ENCODE results near the gene AMZ1.

Gene AMZ1, protein sequence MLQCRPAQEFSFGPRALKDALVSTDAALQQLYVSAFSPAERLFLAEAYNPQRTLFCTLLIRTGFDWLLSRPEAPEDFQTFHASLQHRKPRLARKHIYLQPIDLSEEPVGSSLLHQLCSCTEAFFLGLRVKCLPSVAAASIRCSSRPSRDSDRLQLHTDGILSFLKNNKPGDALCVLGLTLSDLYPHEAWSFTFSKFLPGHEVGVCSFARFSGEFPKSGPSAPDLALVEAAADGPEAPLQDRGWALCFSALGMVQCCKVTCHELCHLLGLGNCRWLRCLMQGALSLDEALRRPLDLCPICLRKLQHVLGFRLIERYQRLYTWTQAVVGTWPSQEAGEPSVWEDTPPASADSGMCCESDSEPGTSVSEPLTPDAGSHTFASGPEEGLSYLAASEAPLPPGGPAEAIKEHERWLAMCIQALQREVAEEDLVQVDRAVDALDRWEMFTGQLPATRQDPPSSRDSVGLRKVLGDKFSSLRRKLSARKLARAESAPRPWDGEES

DNA sequence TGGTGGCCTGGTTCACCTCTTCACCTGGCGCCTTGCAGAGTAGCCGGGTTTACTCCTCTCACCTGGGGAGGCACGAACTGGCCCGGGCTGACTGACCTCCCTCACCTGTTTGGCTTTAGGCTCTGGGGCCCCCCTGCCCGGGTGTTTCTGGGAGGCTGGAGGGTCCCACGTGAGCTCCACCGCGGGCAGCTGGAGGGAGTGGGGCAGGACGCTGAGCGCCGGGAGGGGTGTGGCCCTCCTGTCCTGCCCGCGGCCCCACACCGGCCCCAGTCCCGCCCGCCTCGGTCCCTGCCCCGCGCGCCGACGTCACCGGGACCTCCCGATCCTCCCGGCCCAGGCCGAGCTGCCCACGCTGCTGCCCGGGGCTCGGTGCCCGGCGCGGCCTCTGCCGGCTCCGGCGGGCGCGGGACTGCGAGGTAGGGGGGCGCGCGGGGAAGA lies at the start of gene AMZ1:
Gene AMZ1, plus strand, starts transcription at position 322 of the 438 bp plus-strand sequence. CDS start 12,250 bp downstream, outside the sequence.
- no peak for DNase-seq (ENCODE audit: low read depth in 2 of 2)

DNA sequence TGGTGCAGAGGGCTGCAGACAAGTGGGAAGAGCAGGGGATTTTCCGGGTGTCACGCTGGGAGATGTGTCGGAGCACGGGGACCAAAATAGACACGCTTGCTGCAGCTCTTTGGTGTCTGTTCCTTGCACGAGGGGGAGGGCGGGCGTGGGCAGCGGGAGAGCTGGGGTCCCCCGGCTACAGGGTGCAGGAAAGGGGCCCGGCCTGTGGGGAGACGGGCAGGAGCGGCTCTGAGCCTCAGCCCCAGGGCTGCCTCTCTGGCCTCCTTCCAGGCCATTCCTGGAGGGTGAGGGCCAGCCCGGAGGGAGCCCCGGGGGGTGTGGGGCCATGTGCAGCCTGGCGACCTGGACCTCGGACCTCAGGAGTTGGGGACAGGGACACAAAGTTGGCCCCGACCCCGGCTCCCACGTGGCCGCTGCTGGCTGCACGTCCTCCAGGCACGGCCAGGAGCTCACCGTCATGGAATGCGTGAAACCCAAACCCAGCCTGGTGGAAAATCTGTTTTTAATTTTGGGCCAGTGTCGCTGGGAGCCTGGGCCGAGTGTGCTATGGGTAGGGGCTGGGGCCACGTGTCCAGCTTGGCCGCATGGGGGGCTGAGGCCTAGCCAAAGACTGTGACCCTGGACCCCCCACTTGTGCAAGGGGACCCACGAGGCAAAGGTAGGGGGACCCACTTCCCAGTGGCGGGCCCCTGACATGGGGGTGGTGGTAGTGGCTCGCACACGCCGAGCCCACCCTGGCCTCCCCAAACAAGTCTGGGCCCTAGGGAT lies 49.6 kb upstream of the AMZ1 start:
- no peak for DNase-seq (ENCODE audit: low read depth in 2 of 2)

DNA sequence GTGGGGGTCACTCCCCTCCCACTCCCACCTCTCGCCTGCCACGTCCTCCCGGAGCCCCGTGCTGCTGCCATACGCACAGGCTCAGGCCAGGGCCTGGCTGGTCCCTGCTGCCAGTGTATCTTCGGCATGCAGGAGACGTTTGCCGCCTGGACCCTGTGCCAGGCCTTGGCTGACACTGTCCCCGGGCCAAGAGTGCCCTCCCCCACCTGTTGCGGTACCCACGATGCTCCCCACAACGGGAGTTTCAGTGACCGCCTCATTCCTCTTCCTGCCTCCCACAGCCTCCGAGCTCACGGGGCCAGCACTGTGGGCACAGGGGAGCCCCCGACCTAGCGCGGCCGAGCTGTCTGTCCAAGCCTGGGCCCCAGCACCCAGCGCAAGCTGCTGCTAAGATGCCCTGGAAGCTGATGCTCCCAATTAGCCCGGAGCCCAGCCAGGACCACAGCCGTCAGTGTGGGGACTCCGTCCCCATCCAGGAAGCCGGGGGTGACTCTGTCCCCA lies 48.8 kb upstream of the AMZ1 start:
- DNase-seq (ENCODE audit: low read depth in 2 of 2), result no peak

DNA sequence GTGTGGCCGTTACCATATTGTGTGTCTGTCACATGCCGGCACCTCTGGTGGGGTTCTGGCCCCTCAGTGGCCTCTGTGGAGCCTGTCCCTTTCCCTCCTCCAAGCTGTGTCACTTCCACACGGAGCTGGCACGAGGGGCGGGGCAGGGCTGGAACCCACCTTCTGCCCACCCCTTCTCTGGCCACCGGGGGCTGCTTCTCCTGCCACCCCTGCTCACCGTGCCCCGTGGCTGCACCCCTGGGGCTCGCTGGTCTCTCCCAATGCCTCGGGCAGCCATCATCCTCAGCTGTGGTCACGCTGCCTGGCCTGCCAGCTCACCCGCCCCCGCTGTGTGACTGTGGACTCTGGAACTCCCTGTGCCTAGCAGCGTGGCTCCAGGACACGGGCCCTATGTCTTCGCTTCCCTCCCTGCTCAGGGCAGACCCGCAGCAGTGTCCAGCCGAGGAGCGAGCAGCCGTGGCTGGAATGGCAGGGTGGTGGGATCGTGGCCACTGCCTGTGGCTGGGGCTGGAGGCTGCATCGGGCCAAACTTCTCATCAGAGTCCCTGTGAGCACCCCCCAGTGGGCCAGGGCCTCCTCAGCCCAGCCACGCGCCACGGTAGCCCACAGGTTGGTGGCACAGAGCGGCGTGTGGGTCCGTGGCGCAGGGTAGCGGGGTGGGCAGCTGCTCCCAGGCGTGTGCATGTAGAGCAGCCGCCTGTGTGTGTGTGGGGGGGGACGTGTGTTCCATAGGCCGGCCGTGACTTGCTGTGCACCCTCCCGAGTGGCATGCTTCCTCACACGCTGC lies 48.1 kb upstream of the AMZ1 start:
- DNase-seq (ENCODE audit: low read depth in 2 of 2), result no peak

DNA sequence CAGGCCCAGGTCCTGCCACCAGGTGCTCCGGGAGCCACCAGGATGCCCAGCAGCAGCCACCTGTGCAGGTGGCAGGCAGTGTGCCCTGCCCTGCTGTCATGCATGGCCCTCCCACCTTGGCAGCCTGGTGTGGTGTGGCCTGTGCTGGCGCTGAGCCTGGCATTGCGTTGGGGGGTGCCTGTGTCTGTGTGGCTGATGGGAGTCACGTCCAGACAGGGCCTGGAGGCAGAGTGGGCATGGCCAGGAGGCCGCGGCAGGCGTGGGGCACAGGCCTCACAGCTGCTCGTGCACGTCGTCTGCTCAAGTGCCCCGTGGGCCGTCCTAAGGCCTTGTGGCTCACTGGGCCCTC lies 47.5 kb upstream of the AMZ1 start:
- DNase-seq (ENCODE audit: low read depth in 2 of 2), result no peak

DNA sequence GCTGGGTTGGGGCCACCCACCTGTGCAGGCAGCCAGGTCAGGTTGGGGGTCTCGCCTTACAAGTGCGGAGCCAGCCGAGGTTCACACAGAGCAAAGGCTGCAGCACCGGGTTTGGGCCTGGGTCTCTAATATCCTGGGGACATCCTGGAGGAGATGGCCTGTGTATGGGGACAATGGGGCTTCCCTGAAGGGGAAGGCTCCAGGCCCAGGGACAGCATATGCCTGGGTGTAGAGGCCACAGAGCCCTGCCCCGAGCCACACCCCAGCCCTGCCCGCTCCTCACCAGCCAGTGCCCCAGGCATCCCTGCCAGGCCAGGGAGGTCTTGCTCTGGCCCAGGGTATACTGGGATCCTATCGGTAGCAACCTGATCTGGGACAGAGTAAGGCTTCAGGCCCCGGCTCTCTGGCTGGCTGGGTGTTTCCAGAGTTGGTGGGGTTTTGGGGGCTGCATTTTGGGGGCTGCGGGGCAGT lies 47.1 kb upstream of the AMZ1 start:
- DNase-seq (ENCODE audit: low read depth in 2 of 2), result no peak

DNA sequence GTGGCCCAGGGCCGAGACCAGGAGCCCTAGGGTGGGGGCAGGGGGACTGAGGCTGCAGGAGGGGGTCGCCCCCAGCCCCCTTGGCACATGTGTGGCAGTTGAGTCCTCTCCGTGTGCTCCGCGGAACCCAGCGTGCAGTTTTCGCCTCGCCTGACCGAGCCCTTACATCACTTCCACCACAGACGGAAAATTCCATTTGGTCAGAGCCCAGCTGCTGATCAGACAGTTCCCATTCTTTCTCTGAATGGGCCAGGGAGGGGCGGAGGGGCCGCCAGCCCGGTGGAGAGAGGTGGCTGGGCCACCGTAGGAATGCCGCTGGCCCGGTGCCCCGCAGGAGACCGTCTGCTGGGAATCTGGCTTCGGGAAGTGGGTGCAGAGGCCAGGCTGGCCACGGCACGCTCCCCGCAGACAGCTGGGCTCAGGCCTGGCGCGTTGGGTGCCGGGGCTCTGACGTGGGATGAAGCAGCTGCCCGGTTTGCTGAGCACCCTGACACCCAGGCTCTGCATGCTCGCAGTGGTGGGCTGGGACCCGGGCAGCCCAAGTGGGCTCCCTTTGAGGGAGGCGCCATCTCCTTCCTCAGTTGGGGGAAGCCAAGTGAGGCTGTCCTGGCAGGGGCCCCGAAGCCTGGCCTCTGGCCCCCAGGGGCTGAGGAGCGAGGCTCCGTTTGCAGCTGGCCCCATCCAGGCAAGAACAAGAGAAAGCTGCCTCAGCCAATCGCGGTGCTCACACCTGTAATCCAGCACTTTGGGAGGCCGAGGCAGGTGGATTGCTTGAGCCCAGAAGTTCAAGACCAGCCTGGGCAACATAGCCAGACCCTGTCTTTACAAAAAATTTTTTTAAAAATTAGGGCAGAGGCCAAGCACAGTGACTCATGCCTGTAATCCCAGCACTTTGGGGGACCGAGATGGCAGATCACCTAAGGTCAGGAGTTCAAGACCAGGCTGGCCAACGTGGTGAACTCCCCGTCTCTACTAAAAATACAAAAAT lies 46.3 kb upstream of the AMZ1 start:
- DNase-seq (ENCODE audit: low read depth in 2 of 2), result no peak

DNA sequence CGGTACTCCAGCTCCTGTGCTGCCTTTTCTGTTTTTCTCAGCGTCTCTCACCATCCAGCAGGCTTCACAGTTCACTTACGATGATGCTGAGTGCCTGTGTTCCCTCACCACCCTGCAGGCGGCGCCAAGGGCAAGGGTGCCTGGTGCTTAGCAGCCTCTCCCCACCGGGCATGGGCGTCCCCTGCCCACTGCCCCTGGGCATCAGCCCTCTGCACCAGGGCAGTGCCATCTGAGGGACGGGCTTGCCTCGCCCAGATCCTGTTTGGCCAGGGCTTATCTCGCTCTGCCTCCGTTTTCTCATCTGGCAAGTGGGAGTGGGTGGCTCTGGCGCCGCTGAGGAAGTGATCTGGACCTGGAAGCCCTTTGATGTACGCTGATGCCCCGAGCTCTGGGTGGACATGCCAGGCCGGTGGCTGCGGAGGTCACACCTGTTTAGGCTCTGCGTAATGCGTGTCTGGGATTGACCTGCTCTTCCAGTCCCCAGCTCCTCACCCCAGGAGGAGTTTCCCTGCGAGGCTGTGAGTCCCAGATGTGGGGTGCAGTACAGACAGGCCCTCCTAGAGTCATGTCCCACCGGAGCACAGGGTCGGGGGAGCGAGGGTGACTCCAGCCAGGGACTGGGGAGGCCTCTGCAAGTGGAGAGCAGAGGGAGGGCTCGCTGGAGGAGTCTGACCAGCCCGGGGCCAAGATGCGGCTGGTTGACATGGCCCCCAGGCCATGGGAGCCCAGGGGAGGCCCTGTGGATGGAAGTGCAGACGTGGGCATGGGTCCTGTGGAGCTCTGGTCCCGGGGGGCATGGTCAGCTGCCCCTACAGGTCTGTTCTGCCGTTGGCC lies 44.4 kb upstream of the AMZ1 start:
- no peak for DNase-seq (ENCODE audit: low read depth in 2 of 2)

DNA sequence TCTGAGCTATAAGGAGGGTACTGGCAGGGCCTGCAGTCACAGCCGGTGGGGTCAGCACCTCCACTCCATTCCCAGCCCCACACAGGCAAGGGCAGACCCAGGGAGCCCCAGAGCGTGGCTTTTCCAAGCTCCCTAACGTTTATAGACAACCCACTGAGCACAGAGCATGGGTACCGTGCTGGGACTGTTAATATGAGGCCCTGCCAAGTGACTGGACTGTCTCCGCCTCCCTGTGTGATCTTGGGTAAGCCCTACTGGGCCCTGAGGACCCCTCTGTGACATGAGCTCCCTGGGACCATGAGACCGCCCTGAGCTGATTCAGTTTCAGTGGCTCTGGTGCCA lies 43.8 kb upstream of the AMZ1 start:
- no peak for DNase-seq (ENCODE audit: low read depth in 2 of 2)

DNA sequence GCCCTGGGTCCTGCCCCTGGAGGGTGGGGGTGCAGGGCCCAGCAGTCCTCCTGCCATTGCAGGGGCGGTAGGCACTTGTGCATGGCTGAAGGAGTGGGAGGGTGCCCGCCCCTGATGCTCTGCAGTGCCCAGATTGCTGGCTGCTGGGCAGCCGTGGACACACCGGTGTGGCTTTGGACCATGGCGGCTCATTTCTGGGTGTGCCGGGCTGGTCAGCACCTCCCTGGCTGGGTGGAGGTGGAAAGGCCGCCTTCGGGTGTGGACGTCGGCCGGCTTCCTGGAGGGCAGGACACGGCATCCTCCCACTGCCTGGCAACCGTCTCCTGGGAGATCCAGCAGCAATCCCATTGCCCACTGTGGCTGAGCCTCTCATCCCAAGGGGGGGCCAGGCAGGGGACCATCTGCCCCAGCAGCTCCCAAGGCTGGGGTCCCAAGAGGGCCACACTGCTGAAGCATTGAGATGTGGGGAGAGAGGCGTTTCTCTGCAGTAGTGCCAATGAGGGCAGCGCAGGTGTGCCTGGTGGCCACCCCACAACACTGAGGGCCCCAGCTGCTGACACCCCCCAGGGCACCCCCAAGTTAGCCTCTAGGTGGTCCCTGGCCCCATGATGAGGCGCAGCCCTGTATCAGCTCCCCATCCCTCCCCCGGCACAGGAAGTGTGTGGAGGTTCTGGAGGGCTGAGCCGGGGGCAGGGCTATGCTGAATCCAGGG lies 43.3 kb upstream of the AMZ1 start:
- no peak for DNase-seq (ENCODE audit: low read depth in 2 of 2)

DNA sequence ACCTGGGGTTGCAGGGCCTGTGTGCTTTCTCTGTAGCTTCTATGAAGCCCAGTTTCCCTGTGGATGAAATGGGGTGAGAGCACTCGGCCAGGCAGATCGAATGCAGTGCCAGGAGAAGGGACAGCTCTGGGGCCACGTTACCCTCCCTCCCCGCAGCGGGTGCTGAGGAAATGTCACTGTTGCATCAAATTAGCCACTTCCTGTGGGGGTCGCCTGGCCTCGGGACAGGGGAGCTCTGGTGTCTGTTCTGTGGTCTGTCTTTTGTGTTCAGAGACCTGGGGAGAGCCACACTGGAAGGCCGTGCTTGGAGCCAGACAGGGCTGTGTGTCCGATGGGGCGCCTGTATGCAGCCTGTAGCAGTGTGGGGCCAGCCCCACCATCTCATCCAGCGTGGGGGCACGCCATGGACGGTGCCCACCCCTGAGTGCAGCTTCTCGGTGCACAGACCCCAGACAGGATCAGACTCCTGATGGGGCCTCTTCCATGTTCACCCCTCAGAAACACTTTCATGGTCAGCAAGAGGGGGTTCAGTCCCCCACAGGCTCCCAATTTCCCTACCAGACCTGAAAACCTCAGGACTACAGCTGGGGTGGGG lies 42.6 kb upstream of the AMZ1 start:
- DNase-seq (ENCODE audit: low read depth in 2 of 2), result no peak

DNA sequence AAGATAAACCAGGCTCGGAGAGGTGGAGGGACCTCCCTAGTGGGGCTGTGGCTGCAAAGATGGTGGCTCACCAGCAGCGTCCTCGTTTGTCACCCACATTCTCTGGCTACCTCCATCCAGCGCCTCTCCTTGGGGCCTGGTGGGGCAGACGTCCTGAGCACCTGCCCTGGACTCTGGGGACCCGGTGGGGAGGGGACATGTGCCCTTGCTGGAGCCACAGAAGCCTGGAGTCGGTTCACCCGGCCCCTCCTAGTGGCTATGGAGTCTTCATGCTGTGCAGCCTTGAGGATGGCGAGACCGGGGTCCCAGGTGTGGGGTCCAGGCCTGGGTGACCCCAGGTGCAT lies 41.7 kb upstream of the AMZ1 start:
- DNase-seq (ENCODE audit: low read depth in 2 of 2), result no peak

DNA sequence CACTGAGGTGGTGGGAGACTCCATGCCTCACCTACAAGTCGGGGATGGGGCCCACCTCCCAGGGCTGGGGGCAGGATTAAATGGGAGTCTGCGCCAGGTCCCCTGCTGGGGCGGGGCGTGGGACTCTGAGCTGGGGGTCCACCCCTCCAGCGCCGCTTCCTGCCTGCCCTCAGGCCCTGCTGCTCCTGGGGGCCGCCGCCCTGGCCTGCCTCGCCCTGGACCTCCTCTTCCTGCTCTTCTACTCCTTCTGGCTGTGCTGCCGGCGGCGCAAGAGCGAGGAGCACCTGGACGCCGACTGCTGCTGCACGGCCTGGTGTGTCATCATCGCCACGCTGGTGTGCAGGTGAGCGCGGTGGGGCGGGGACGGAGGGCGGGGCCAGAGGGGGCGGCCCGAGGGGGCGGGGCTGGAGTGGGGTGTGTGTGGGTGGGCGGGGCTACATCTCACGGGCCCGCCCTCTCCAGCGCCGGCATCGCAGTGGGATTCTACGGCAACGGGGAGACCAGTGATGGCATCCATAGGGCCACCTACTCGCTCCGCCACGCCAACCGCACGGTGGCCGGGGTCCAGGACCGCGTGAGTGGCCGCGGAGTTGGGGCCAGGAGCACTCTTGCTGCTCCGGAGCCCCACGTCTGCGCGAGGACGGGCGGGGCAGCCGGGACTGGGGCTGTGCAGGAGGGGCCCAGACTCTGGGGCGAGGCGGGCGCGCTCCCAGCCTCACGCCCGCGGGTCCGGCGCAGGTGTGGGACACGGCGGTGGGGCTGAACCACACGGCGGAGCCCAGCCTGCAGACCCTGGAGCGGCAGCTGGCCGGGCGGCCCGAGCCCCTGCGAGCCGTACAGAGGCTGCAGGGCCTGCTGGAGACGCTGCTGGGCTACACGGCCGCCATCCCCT lies 41.1 kb upstream of the AMZ1 start:
- DNase-seq (ENCODE audit: low read depth in 2 of 2), result no peak

DNA sequence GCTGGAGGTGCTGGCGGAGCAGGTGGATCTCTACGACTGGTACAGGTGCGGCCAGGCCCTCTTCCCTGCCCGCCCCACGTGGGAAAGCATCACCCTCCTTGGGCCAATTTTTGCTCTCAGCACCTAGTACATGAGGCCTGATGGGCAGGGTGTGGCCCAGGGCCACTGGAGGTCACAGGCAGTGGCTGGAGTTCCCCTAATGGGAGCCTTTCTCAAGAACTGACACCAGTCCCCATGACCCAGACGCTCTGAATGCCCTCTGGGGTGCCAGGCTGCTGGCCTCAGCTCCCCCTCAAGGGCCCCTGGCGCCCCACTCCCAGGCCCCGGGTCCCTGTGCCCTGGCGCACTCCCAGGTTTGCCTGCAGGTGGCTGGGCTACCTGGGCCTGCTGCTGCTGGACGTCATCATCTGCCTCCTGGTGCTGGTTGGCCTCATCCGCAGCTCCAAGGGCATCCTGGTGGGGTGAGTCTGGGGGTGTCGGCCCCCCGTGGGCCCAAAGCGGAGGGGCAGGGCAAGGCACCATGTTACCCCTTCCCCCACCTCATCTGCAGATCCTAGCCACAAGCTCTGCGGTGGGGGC lies 40.3 kb upstream of the AMZ1 start:
- no peak for DNase-seq (ENCODE audit: low read depth in 2 of 2)

DNA sequence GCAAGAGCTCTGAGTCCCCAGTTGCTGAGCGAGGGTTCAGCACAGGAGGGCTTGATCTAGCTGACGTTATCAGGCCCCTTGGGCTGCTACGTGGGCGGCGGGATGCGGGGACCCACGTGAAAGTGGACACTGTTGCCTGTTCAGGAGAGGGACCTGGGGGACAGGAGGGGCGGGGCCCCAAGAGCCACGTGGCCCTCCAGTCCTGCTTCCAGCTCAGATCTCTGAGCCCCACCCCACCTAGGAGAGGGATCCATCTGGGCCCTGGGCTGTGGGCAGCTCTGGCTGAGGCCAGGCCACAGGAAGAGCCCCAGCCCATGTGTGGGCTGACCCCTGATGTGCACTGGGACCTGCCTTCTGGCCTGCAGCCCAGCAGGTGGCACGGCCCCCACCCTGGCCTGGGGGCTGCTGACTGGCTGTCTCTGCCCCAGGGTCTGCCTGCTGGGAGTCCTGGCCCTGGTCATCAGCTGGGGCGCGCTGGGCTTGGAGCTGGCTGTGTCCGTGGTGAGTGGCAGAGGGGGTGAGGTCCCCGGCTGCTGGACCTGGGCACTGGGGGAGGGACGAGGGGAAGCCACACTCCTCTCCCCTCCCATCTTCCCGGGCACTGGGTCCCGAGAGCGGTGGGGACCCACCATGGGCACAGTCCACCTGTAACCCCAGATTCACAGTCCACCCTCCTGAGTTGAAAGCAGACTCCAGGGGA lies 38.7 kb upstream of the AMZ1 start:
- no peak for DNase-seq (ENCODE audit: low read depth in 2 of 2)

DNA sequence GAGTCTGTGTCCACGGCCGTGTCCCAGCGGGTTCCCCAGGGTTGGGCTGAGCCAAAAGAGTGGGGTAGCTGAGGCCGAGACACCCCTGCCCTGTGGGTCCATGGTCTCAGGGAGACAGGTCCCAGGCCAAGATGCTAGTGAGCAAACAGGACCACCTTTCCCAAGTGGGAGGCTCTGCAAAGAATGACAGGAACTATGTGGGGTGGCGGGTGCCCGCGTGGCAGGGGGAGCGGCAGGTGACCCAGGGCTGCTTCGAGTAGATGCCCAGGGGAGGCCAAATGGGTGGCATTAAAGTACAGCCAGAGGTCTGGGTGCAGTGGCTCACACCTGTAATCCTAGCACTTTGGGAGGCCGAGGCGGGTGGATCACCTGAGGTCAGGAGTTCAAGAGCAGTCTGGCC lies 38.0 kb upstream of the AMZ1 start:
- no peak for DNase-seq (ENCODE audit: low read depth in 2 of 2)

DNA sequence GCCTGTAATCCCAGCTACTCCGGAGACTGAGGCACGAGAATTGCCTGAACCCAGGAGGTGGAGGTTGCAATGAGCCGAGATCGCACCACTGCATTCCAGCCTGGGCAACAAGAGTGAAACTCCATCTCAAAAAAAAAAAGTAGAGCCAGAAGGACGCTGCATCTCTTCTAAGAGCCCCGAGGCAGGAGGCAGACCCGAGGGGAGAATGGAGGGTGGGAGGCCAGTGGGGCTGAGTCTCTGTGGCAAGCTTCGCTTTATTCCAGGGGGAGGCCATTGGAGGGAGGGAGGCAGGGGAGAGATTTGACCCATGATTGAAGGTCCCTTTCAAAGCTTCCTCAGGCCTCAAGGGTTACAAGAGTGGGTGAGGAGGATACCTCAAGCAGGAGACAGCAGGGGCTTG lies 37.6 kb upstream of the AMZ1 start:
- no peak for DNase-seq (ENCODE audit: low read depth in 2 of 2)

Data from stimulated activated CD4-positive, alpha-beta T cell treated with anti-CD3 and anti-CD28 coated beads, Interleukin-1b, Interleukin-23, amount 100 ng/mL, for 1 hour (primary cell).